ENCODE measurements around the gene NUTM2E. TPM values are rescaled to one million over a fixed set of nuclear protein-coding genes. Genes with fewer than 3 reads are reported as not detected.
"Not testable (repeated sequence)": the region's sequence is repeated elsewhere in the genome, so short reads cannot be mapped to it uniquely, and the experiment has no call there.

Gene NUTM2E
- total RNA-seq (under 1 TPM in 3 of 9 donors, not detected in 6; 0.08 to 0.56 (median 0.27) TPM), polyA plus RNA-seq (under 1 TPM in 1 of 2 donors, not detected in 1; 0.40 TPM)
- long read RNA-seq, donor 1: 0 reads
- long read RNA-seq, donor 2: 0 reads
- long read RNA-seq, donor 3: 0 reads

- not testable (repeated sequence) for H3K9me3 ChIP-seq, H3K27me3 ChIP-seq, H3K36me3 ChIP-seq
- intact Hi-C loops (cut with DNase I): loop anchor here in 3 of 10 donors (10.0 kb wide), 1 partner anchor 98 kb away; no protein-coding TSS in a partner anchor
- ATAC-seq (peak; percentile 99 to 100 (median 100)), DNase-seq (peak; percentile 83 to 87 (median 86))
- Histone ChIP-seq H3K27ac (peak within 1 kb of the TSS; percentile 77 to 90 (median 86)), H3K4me1 (peaks cover 0 to 23% (median 5%) of the 10 kb centered on the region in 12 donors), H3K4me3 (peak within 1 kb of the TSS; percentile 37 to 66 (median 62))
- TF ChIP-seq POLR2A (IDR thresholded peaks at IDR 0.05): peak in 1 of 2 donors; percentile 51
- 0% methylated on average over 1 to 73 of the region's 78 CpGs for WGBS, 4 donors
These were observed at the start of gene NUTM2E for GRCh38 chr10:79826496-79827215. TSS of gene NUTM2E (plus strand) at chr10:79826739. CDS start at chr10:79841741, 15,002 bp downstream.

DNA sequence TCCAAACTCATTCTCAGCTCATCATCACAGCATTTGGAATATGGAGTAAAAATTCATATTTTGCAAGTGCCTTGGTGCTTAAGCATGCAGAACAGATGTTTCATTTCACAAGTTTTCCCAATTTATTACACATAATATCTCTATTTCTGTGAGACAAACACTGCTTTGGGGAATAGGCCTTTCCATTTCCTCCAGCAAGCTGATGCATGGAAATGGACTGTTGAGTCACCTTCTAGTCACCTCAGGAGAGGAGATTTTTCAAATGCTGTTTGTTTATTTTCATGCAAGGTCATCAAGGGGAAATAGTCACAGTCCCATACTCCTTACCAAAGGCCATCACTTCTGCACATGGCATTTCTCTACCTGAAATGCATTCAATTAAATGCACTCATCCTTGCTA lies 48.5 kb upstream of the NUTM2E start:
- H3K4me1 ChIP-seq, H3K27me3 ChIP-seq, H3K36me3 ChIP-seq, DNase-seq, H3K9me3 ChIP-seq, H3K27ac ChIP-seq, H3K4me3 ChIP-seq: not testable (repeated sequence)
- ATAC-seq: peak in 1 of 4 donors; percentile 29
- intact Hi-C loops (cut with DNase I): loop anchor here in 1 of 10 donors (10.0 kb wide), 1 partner anchor 147 kb away; no protein-coding TSS in a partner anchor

DNA sequence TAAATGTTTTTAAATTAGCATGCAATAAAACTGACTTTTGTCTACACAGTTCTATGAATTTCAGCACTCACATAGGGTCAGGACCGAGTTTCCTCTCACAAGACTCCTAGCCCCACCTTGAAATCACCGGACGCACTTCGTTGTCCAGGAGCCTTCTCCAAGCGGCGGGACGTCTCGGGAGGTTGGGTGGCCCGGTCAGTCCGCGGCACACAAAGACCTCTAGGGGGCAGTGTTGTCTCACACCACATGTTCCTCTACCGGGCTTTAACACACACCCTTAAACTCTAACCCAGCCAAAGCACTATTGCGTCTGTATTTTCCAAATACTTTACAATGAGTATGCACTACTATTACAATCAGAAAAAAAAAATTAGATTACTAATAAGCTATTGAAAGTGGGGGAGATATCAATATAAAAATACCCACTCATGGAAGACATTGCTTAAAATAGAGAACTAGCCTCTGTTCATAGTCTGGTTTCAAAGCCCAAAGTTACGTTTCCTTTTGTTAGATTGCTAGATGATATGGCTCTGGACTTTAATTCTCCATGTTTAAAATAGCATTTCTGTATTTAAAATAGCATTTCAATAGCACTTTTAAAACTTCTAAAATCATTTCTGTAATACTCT lies 47.1 kb upstream of the NUTM2E start:
- WGBS, 4 donors: 4 to 8% (median 6%) methylated on average over 10 to 14 of the region's 14 CpGs
- intact Hi-C loops (cut with DNase I): loop anchor here in 1 of 10 donors (10.0 kb wide), 1 partner anchor 145 kb away; no protein-coding TSS in a partner anchor
- H3K27me3 ChIP-seq, H3K9me3 ChIP-seq, H3K27ac ChIP-seq, H3K4me3 ChIP-seq, H3K4me1 ChIP-seq, H3K36me3 ChIP-seq: not testable (repeated sequence)
- DNase-seq (peak; percentile 68 to 83 (median 76)), ATAC-seq (peak; percentile 85 to 97 (median 96))
- TF ChIP-seq, protein P1, sequence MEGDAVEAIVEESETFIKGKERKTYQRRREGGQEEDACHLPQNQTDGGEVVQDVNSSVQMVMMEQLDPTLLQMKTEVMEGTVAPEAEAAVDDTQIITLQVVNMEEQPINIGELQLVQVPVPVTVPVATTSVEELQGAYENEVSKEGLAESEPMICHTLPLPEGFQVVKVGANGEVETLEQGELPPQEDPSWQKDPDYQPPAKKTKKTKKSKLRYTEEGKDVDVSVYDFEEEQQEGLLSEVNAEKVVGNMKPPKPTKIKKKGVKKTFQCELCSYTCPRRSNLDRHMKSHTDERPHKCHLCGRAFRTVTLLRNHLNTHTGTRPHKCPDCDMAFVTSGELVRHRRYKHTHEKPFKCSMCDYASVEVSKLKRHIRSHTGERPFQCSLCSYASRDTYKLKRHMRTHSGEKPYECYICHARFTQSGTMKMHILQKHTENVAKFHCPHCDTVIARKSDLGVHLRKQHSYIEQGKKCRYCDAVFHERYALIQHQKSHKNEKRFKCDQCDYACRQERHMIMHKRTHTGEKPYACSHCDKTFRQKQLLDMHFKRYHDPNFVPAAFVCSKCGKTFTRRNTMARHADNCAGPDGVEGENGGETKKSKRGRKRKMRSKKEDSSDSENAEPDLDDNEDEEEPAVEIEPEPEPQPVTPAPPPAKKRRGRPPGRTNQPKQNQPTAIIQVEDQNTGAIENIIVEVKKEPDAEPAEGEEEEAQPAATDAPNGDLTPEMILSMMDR (IDR thresholded peaks at IDR 0.05): peak; percentile 55 to 79 (median 68)

DNA sequence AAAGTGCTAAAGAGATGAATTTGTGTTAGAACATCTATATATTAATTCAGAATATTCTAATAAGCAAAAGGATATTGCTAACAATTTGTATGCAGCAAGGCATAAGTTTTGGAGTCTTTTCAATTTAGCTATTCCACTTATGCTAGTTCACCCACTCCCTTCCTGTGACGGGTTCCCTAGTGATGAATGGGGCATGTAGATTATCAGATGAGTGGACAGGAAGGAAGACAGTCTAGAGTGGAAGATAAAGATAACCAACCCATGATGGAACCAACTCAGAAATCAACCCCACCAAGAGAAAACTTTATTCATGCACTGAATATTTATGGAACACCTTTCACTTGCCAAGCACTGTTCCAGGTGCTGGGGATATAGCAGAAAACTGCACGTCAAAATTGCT lies 46.5 kb upstream of the NUTM2E start:
- WGBS, 4 donors: 29 to 85% (median 48%) methylated on average over 1 of the region's 2 CpGs
- H3K27ac ChIP-seq, DNase-seq, H3K9me3 ChIP-seq, H3K4me1 ChIP-seq, H3K4me3 ChIP-seq, H3K27me3 ChIP-seq, H3K36me3 ChIP-seq: not testable (repeated sequence)
- intact Hi-C loops (cut with DNase I): loop anchor here in 1 of 10 donors (10.0 kb wide), 1 partner anchor 145 kb away; no protein-coding TSS in a partner anchor
- peak in 1 of 4 donors; percentile 27 for ATAC-seq

DNA sequence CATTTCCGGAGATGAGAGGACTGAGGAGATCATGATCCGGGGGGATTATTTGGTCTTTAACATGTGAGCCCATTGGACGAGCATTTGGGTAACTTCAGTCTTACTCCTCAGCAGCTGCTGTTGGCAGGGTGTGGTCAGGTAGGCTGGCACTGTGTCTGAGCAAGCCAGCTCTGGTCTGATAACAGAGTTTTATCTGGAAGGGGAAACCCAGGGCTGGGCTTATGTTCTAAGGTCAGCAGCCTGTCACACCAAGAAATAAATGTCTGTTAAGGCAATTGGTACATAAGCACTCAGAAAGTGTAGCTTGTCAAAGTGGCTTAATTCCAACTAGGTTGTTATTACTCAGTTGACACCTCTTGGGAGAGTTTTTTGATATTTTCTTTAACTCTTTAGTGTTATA lies 45.0 kb upstream of the NUTM2E start:
- H3K4me1 ChIP-seq; H3K4me3 ChIP-seq; H3K36me3 ChIP-seq; intact Hi-C loops (cut with DNase I); H3K27ac ChIP-seq; DNase-seq; H3K9me3 ChIP-seq; H3K27me3 ChIP-seq: not testable (repeated sequence)
- ATAC-seq: peak in 1 of 4 donors; percentile 37
- 73 to 87% (median 78%) methylated on average over 3 of the region's 3 CpGs; no CpG with 5 or more reads in 1 of the 4 donors for WGBS, 4 donors

DNA sequence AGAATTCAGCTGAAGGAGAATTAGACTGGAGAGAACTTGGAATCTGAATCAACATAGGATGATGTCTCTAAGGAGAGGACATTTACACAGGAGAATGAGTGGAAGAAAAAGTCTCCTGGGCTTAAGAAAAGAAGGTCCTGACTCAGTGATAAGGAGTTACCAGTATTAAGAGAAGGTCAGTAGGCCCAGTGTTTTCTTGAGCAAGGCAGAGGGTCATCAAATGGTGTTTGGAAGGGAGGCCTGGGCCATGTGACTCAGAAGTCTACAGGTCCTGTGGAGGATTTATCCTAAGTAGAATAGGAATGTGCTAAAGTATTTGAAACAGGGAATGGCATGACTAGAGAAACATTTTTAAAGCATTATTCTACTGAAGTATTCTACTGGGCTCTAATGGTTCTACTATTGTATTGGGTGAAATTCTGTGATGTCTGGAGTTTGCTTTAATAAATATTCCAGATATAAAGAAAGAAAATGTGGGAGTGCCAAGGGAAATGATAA lies 39.0 kb upstream of the NUTM2E start:
- H3K27ac ChIP-seq; DNase-seq; ATAC-seq; H3K4me1 ChIP-seq; H3K36me3 ChIP-seq; H3K9me3 ChIP-seq; H3K27me3 ChIP-seq; intact Hi-C loops (cut with DNase I); H3K4me3 ChIP-seq: not testable (repeated sequence)

DNA sequence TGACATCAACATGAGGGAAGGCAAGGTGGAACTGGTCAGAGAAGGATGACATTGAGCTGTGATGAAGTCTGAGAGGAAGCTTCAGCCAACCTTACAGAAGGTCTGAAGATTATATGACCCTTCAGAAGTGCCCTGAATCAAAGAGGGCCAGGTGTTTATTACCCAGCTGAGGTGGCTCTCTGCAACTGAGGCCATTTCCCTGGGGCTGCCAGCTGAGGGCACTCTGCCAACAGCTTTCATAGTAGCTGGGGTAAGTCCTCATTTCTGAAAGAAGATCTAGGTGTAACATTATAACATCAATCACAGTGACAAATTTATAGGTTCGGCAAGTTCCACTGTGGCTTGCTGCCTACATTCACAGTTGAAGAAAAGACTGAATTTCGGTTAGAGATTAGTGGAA lies 37.2 kb upstream of the NUTM2E start:
- H3K9me3 ChIP-seq; H3K4me3 ChIP-seq; H3K27ac ChIP-seq; H3K4me1 ChIP-seq; H3K36me3 ChIP-seq; H3K27me3 ChIP-seq; DNase-seq; intact Hi-C loops (cut with DNase I): not testable (repeated sequence)
- 91 to 93% (median 92%) methylated on average over 1 to 2 of the region's 2 CpGs; no CpG with 5 or more reads in 1 of the 4 donors for WGBS, 4 donors
- peak in 1 of 4 donors; percentile 27 for ATAC-seq

DNA sequence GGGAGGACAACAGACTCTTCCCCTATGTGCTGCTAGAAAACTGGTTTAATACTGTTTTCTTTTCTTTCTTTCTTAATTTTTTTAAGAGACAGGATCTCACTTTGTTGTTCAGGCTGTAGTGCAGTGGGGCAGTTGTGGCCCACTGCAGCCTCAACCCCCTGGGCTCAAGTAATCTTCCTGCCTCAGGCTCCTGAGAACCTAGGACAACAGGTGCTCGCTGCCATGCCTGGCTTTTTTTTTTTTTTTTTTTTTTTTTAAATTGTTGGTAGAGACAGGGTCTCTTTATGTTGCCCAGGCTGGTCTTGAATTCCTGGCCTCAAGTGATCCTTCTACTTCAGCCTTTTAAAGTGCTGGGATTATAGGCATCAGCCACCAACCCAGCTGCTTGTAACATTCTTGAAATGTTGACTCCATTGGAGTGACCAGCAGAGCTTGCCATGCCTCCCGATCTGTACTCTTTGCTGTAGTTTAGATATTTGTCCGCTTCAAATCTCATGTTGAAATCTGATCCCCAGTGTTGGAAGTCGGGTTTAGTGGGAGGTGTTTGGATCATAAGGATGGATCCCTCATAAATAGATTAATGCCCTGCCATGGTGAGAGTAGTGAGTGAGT lies 34.5 kb upstream of the NUTM2E start:
- DNase-seq; intact Hi-C loops (cut with DNase I); ATAC-seq; H3K4me1 ChIP-seq; H3K27me3 ChIP-seq; H3K27ac ChIP-seq; H3K36me3 ChIP-seq; H3K4me3 ChIP-seq; H3K9me3 ChIP-seq: not testable (repeated sequence)
- 93 to 97% (median 95%) methylated on average over 1 to 3 of the region's 4 CpGs for WGBS, 4 donors

Data from heart left ventricle (tissue), 16 donors.